Adrenal gland (tissue), 5 donors: Measurements from ENCODE around the gene RCAN1.
"Not testable (repeated sequence)": the region's sequence is repeated elsewhere in the genome, so short reads cannot be mapped to it uniquely, and the experiment has no call there.

ENCODE experiments used
- POLR2A ChIP-seq, 2 donors: fragments of 450-650 bp; IDR thresholded peaks; one replicate each; pipeline ENCODE4 v1.6.1; 2017; ENCODE audit warnings: antibody characterized with exemption in 2 of 2, mild to moderate bottlenecking in 2 of 2, moderate library complexity in 1 of 2
- TF ChIP-seq, protein P1 (sequence below), 6 experiments: fragments of 450-650 bp in 4 of 6; fragments of 200-600 bp in 2 of 6; sonication (generic) in 1 of 6; IDR thresholded peaks; 1 replicate in 5 of 6; 2 replicates in 1 of 6; pipeline versions ENCODE4 v1.5.1 to v1.8.0; 2016 to 2021; ENCODE audit warnings: antibody characterized with exemption in 6 of 6, mild to moderate bottlenecking in 2 of 6, moderate library complexity in 1 of 6
- donor health status: DM: no; HTN: no; CAD: no.

DNA sequence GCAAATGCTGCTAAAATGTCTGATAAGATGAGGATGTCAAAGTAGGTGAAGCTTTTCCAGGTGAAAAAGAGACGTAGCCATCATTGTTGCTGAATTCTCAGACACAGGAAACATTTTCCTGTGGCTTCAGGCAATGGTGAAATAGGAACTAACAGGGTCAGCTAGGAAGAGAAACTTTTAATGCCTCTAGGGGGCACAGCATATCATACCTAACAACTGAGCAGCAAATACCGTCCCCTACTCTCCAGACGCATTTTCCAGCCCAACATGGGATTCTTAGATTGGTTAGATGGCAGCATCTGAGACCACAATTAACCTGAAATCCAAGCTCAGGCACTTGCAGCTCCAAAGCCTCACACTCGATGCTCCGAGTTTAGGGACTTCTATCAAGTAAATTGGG lies 131.1 kb downstream of the RCAN1 start:
- not testable (repeated sequence) for TF ChIP-seq POLR2A (IDR thresholded peaks at IDR 0.05)
- TF ChIP-seq, protein P1, sequence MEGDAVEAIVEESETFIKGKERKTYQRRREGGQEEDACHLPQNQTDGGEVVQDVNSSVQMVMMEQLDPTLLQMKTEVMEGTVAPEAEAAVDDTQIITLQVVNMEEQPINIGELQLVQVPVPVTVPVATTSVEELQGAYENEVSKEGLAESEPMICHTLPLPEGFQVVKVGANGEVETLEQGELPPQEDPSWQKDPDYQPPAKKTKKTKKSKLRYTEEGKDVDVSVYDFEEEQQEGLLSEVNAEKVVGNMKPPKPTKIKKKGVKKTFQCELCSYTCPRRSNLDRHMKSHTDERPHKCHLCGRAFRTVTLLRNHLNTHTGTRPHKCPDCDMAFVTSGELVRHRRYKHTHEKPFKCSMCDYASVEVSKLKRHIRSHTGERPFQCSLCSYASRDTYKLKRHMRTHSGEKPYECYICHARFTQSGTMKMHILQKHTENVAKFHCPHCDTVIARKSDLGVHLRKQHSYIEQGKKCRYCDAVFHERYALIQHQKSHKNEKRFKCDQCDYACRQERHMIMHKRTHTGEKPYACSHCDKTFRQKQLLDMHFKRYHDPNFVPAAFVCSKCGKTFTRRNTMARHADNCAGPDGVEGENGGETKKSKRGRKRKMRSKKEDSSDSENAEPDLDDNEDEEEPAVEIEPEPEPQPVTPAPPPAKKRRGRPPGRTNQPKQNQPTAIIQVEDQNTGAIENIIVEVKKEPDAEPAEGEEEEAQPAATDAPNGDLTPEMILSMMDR (IDR thresholded peaks at IDR 0.05), result not testable (repeated sequence)
